Neural progenitor cell (in vitro differentiated cells): ENCODE data around the gene RELN. TPM values are rescaled to one million over a fixed set of nuclear protein-coding genes. Genes with fewer than 3 reads are reported as not detected.

Source experiments
- DNase-seq: peaks from one replicate; pipeline ENCODE4 v3.0.0-alpha.2; 2016; ENCODE audit warnings: low spot score
- H2AFZ ChIP-seq: fragments of 200-600 bp; sonication (generic); replicated peaks from 2 replicates; pipeline ENCODE4 v1.6.1; 2016; ENCODE audit warnings: antibody characterized with exemption
- H3F3A ChIP-seq: fragments of 200-600 bp; sonication (generic); 2 replicates; pipeline ENCODE4 v1.6.1; 2016; ENCODE audit warnings: antibody characterized with exemption, low read depth
- H3K27ac ChIP-seq: fragments of 200-600 bp; sonication (generic); 2 replicates; pipeline ENCODE4 v1.5.1; 2016; ENCODE audit warnings: mild to moderate bottlenecking
- H3K27me3 ChIP-seq: fragments of 200-600 bp; sonication (generic); 2 replicates; pipeline ENCODE4 v1.6.1; 2016; ENCODE audit warnings: mild to moderate bottlenecking, moderate library complexity
- H3K36me3 ChIP-seq: fragments of 200-600 bp; sonication (generic); 2 replicates; pipeline ENCODE4 v1.5.1; 2016
- H3K4me1 ChIP-seq: fragments of 200-600 bp; sonication (generic); 2 replicates; pipeline ENCODE4 v1.6.1; 2016; ENCODE audit warnings: mixed run types
- H3K4me2 ChIP-seq: fragments of 200-600 bp; sonication (generic); 2 replicates; pipeline ENCODE4 v1.6.1; 2016
- H3K4me3 ChIP-seq: fragments of 200-600 bp; sonication (generic); 2 replicates; pipeline ENCODE4 v1.5.1; 2016
- H3K79me2 ChIP-seq: fragments of 200-600 bp; sonication (generic); 2 replicates; pipeline ENCODE4 v1.6.1; 2016; ENCODE audit warnings: low read depth
- H3K9ac ChIP-seq: fragments of 200-600 bp; sonication (generic); 2 replicates; pipeline ENCODE4 v1.6.1; 2016
- H3K9me3 ChIP-seq: fragments of 200-600 bp; sonication (generic); 2 replicates; pipeline ENCODE4 v1.5.1; 2016; ENCODE audit warnings: low read depth
- H4K20me1 ChIP-seq: fragments of 200-600 bp; sonication (generic); 2 replicates; pipeline ENCODE4 v1.6.1; 2016; ENCODE audit warnings: low read depth
- H3K27ac Mint-ChIP-seq: 3 replicates; pipeline ENCODE4 v1.8.0; 2021; ENCODE audit warnings: mixed read lengths
- H3K27me3 Mint-ChIP-seq: 2 replicates; pipeline ENCODE4 v1.8.0; 2022; ENCODE audit warnings: low read depth, mild to moderate bottlenecking, inconsistent platforms, moderate library complexity, mixed read lengths; ENCODE audit not compliant: insufficient read depth
- H3K36me3 Mint-ChIP-seq: 3 replicates; pipeline ENCODE4 v1.8.0; 2021; ENCODE audit warnings: mixed read lengths
- H3K4me1 Mint-ChIP-seq: 3 replicates; pipeline ENCODE4 v1.8.0; 2021; ENCODE audit warnings: mixed read lengths
- H3K4me3 Mint-ChIP-seq: 3 replicates; pipeline ENCODE4 v1.8.0; 2021; ENCODE audit warnings: mild to moderate bottlenecking, moderate library complexity, mixed read lengths
- H3K9me3 Mint-ChIP-seq: 3 replicates; pipeline ENCODE4 v1.8.0; 2020; ENCODE audit warnings: mixed read lengths
- EZH2 ChIP-seq: fragments of 200-600 bp; sonication (generic); IDR thresholded peaks from 2 replicates; pipeline ENCODE4 v1.6.1; 2017; ENCODE audit warnings: antibody characterized with exemption, mild to moderate bottlenecking, moderate library complexity
- EZH2phosphoT487 ChIP-seq: fragments of 200-600 bp; sonication (generic); IDR thresholded peaks from 2 replicates; pipeline ENCODE4 v1.6.1; 2017; ENCODE audit warnings: antibody characterized with exemption
- total RNA-seq: library from RNA; depleted of rRNA; stranded (reverse); fragments of >200 nt; gene quantifications from 2 replicates; pipeline ENCODE4 v1.2.3, GENCODE V29; 2015; ENCODE audit warnings: low replicate concordance
- TF ChIP-seq, protein P1 (sequence below): fragments of 200-600 bp; sonication (generic); IDR thresholded peaks from 2 replicates; pipeline ENCODE4 v1.5.1; 2017; ENCODE audit warnings: antibody characterized with exemption, mild to moderate bottlenecking

RELN gene
- total RNA-seq, 1 donor from 2014 or later: 0.02 TPM

- no peaks in the 10 kb centered on the region for H3K27me3 ChIP-seq
- no peaks in the 10 kb centered on the region for H3K4me1 ChIP-seq
- no peaks in the 10 kb centered on the region for H4K20me1 ChIP-seq
- H2AFZ ChIP-seq: no peak overlapping the region
- no peak overlapping the region for H3K9ac ChIP-seq
- no peaks in the 10 kb centered on the region for H3F3A ChIP-seq
- H3K27ac ChIP-seq: no peak overlapping the region
- H3K36me3 Mint-ChIP-seq: no peaks in the 10 kb centered on the region
- TF ChIP-seq, protein P1, sequence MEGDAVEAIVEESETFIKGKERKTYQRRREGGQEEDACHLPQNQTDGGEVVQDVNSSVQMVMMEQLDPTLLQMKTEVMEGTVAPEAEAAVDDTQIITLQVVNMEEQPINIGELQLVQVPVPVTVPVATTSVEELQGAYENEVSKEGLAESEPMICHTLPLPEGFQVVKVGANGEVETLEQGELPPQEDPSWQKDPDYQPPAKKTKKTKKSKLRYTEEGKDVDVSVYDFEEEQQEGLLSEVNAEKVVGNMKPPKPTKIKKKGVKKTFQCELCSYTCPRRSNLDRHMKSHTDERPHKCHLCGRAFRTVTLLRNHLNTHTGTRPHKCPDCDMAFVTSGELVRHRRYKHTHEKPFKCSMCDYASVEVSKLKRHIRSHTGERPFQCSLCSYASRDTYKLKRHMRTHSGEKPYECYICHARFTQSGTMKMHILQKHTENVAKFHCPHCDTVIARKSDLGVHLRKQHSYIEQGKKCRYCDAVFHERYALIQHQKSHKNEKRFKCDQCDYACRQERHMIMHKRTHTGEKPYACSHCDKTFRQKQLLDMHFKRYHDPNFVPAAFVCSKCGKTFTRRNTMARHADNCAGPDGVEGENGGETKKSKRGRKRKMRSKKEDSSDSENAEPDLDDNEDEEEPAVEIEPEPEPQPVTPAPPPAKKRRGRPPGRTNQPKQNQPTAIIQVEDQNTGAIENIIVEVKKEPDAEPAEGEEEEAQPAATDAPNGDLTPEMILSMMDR: no peak
- no peak for TF ChIP-seq EZH2
- no peak for TF ChIP-seq EZH2phosphoT487
- peaks cover 2% of the 10 kb centered on the region for H3K27me3 Mint-ChIP-seq
- H3K4me1 Mint-ChIP-seq: no peaks in the 10 kb centered on the region
- no peak for DNase-seq
- no peaks in the 10 kb centered on the region for H3K79me2 ChIP-seq
- H3K36me3 ChIP-seq: no peaks in the 10 kb centered on the region
- no peaks in the 10 kb centered on the region for H3K9me3 Mint-ChIP-seq
- no peak overlapping the region for H3K4me3 ChIP-seq
- no peak overlapping the region for H3K4me3 Mint-ChIP-seq
- no peaks in the 10 kb centered on the region for H3K9me3 ChIP-seq
- no peak overlapping the region for H3K27ac Mint-ChIP-seq
- H3K4me2 ChIP-seq: no peak overlapping the region
These were observed 118.8 kb downstream of the RELN start for GRCh38 chr7:103870664-103871063.

DNA sequence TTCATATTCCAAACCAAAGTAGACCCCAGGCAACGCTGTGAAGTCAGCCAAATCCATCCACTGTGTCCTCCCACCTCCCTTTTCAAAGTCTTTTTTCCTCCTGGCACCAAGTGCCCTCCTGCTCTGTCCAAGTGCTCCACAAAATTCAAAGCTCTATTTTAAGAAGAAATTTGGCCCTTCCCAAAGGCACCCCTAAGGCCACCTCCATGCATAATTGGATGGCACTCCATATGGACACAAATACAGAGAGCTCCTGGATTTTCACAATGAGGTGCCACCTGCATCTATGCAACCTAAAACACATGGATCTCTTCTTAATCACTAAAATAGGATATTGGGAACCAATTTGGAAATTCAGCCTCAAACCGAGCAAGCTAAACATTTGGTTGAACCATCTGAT lies 121.6 kb downstream of the RELN start:
- H3K9me3 Mint-ChIP-seq: no peaks in the 10 kb centered on the region
- TF ChIP-seq, protein P1: no peak
- no peak for TF ChIP-seq EZH2phosphoT487
- TF ChIP-seq EZH2: no peak
- H3K27me3 Mint-ChIP-seq: peaks cover 2% of the 10 kb centered on the region
- H3K27ac Mint-ChIP-seq: no peak overlapping the region
- no peaks in the 10 kb centered on the region for H3K36me3 Mint-ChIP-seq
- H3K9me3 ChIP-seq: no peaks in the 10 kb centered on the region
- no peaks in the 10 kb centered on the region for H3K4me1 Mint-ChIP-seq
- H3K27ac ChIP-seq: no peak overlapping the region
- no peak for DNase-seq
- no peak overlapping the region for H3K4me3 ChIP-seq
- no peak overlapping the region for H2AFZ ChIP-seq
- H3K9ac ChIP-seq: no peak overlapping the region
- no peaks in the 10 kb centered on the region for H3K4me1 ChIP-seq
- no peaks in the 10 kb centered on the region for H3K36me3 ChIP-seq
- H3K4me2 ChIP-seq: no peak overlapping the region
- H3K79me2 ChIP-seq: no peaks in the 10 kb centered on the region
- H3K27me3 ChIP-seq: no peaks in the 10 kb centered on the region
- no peaks in the 10 kb centered on the region for H3F3A ChIP-seq
- no peaks in the 10 kb centered on the region for H4K20me1 ChIP-seq
- H3K4me3 Mint-ChIP-seq: no peak overlapping the region

DNA sequence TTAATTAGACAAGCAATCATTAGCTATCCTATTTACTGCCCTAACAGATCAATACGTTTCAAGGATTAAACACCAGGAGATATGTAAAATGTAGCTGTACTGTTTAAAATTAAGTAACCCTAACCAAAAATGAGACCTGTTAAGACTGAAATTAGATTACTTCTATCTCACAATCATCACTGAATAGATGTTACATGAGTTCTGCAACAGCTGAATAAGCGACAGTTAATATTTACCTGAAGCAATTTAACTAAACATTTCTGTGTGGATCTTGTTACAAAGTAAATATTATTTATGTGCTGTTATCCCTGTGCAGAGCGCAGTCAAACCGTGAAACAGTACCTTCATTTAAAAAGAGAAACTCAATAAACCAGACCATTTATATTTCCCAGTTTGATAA lies 122.5 kb downstream of the RELN start:
- Histone ChIP-seq H3K9me3 (no peaks in the 10 kb centered on the region), H3K36me3 (no peaks in the 10 kb centered on the region), H3F3A (no peaks in the 10 kb centered on the region), H4K20me1 (no peaks in the 10 kb centered on the region), H3K79me2 (no peaks in the 10 kb centered on the region), H3K27me3 (no peaks in the 10 kb centered on the region), H2AFZ (no peak overlapping the region), H3K4me1 (no peaks in the 10 kb centered on the region), H3K4me2 (no peak overlapping the region), H3K27ac (no peak overlapping the region), H3K4me3 (no peak overlapping the region), H3K9ac (no peak overlapping the region)
- H3K27me3 Mint-ChIP-seq: peaks cover 2% of the 10 kb centered on the region
- no peak overlapping the region for H3K4me3 Mint-ChIP-seq
- H3K4me1 Mint-ChIP-seq: no peaks in the 10 kb centered on the region
- TF ChIP-seq EZH2: no peak
- TF ChIP-seq, protein P1: no peak
- no peak for TF ChIP-seq EZH2phosphoT487
- H3K27ac Mint-ChIP-seq: no peak overlapping the region
- DNase-seq: no peak
- H3K36me3 Mint-ChIP-seq: no peaks in the 10 kb centered on the region
- no peaks in the 10 kb centered on the region for H3K9me3 Mint-ChIP-seq

GRCh38 chr7:103865442-103865841 lies 124.0 kb downstream of the RELN start:
- no peak overlapping the region for H3K27ac Mint-ChIP-seq
- H3K27me3 Mint-ChIP-seq: no peaks in the 10 kb centered on the region
- no peak for DNase-seq

More at GRCh38 chr7:103865442-103865841, 124.0 kb downstream of the RELN start:
- Histone ChIP-seq H3K4me2 (no peak overlapping the region), H4K20me1 (no peaks in the 10 kb centered on the region), H3K9ac (no peak overlapping the region), H3K27me3 (no peaks in the 10 kb centered on the region), H3K27ac (no peak overlapping the region), H3F3A (no peaks in the 10 kb centered on the region), H3K4me1 (no peaks in the 10 kb centered on the region), H3K4me3 (no peak overlapping the region), H3K9me3 (no peaks in the 10 kb centered on the region), H2AFZ (no peak overlapping the region), H3K79me2 (no peaks in the 10 kb centered on the region), H3K36me3 (no peaks in the 10 kb centered on the region)
- no peak overlapping the region for H3K4me3 Mint-ChIP-seq
- no peaks in the 10 kb centered on the region for H3K9me3 Mint-ChIP-seq
- H3K36me3 Mint-ChIP-seq: no peaks in the 10 kb centered on the region
- H3K4me1 Mint-ChIP-seq: no peaks in the 10 kb centered on the region
- no peak for TF ChIP-seq EZH2
- TF ChIP-seq, protein P1: no peak
- no peak for TF ChIP-seq EZH2phosphoT487
